Colonic mucosa (tissue), 4 donors: Measurements from ENCODE around the gene PACSIN1. TPM values are rescaled to one million over a fixed set of nuclear protein-coding genes. Genes with fewer than 3 reads are reported as not detected.

Source experiments
- DNase-seq: peaks from one replicate; pipeline ENCODE4 v3.0.0-alpha.2; 2020
- H3K27ac ChIP-seq: fragments of 200-600 bp; one replicate; pipeline ENCODE4 v1.8.0; 2021
- H3K27me3 ChIP-seq: fragments of 200-600 bp; one replicate; pipeline ENCODE4 v1.8.0; 2021
- H3K36me3 ChIP-seq: fragments of 200-600 bp; one replicate; pipeline ENCODE4 v1.8.0; 2021
- H3K4me1 ChIP-seq: fragments of 200-600 bp; one replicate; pipeline ENCODE4 v1.8.0; 2021; ENCODE audit warnings: mild to moderate bottlenecking
- H3K4me3 ChIP-seq: fragments of 200-600 bp; one replicate; pipeline ENCODE4 v1.8.0; 2021
- H3K9ac ChIP-seq, 2 donors: one replicate each; pipeline ENCODE4 v1.7.0; 2013; ENCODE audit warnings: control low read depth in 2 of 2, low read depth in 2 of 2, low read length in 2 of 2
- H3K9me3 ChIP-seq: fragments of 200-600 bp; one replicate; pipeline ENCODE4 v1.8.0; 2021
- intact Hi-C: fragments of 100-400 bp; cut with DNase I; formaldehyde crosslinking; loops from one replicate; pipeline ENCODE4 v1.14.1; 2022
- total RNA-seq, 2 donors: library from RNA; stranded (reverse); fragmentation: NEBNext Ultra II Directional in 1 of 2; extraction: Animal tissue kit (Norgen Biotek cat#: 25700) in 1 of 2; gene quantifications; one replicate each; pipeline ENCODE4 v1.2.1, GENCODE V29; 2021
- TF ChIP-seq, protein P1 (sequence below): fragments of 200-600 bp; IDR thresholded peaks from one replicate; pipeline ENCODE4 v1.8.0; 2022; ENCODE audit warnings: antibody characterized with exemption, mild to moderate bottlenecking
- donor health status: healthy.
- donor health status: DM: no; HTN: no; CAD: no.
- donor health status: DM: no; HTN: no; CAD: no.

The PACSIN1 gene
- total RNA-seq, 2 donors from 2014 or later = 0.05 to 0.37 TPM

GRCh38 chr6:34566830-34567546 is 101.1 kb downstream of the PACSIN1 start:
- Histone ChIP-seq H3K27ac (no peak overlapping the region), H3K36me3 (no peaks in the 10 kb centered on the region), H3K4me3 (no peak overlapping the region), H3K4me1 (no peaks in the 10 kb centered on the region), H3K9ac (no peak overlapping the region), H3K27me3 (no peaks in the 10 kb centered on the region), H3K9me3 (no peaks in the 10 kb centered on the region)
- intact Hi-C loops = no loop called here
- DNase-seq = no peak
- TF ChIP-seq, protein P1, sequence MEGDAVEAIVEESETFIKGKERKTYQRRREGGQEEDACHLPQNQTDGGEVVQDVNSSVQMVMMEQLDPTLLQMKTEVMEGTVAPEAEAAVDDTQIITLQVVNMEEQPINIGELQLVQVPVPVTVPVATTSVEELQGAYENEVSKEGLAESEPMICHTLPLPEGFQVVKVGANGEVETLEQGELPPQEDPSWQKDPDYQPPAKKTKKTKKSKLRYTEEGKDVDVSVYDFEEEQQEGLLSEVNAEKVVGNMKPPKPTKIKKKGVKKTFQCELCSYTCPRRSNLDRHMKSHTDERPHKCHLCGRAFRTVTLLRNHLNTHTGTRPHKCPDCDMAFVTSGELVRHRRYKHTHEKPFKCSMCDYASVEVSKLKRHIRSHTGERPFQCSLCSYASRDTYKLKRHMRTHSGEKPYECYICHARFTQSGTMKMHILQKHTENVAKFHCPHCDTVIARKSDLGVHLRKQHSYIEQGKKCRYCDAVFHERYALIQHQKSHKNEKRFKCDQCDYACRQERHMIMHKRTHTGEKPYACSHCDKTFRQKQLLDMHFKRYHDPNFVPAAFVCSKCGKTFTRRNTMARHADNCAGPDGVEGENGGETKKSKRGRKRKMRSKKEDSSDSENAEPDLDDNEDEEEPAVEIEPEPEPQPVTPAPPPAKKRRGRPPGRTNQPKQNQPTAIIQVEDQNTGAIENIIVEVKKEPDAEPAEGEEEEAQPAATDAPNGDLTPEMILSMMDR = no peak

DNA sequence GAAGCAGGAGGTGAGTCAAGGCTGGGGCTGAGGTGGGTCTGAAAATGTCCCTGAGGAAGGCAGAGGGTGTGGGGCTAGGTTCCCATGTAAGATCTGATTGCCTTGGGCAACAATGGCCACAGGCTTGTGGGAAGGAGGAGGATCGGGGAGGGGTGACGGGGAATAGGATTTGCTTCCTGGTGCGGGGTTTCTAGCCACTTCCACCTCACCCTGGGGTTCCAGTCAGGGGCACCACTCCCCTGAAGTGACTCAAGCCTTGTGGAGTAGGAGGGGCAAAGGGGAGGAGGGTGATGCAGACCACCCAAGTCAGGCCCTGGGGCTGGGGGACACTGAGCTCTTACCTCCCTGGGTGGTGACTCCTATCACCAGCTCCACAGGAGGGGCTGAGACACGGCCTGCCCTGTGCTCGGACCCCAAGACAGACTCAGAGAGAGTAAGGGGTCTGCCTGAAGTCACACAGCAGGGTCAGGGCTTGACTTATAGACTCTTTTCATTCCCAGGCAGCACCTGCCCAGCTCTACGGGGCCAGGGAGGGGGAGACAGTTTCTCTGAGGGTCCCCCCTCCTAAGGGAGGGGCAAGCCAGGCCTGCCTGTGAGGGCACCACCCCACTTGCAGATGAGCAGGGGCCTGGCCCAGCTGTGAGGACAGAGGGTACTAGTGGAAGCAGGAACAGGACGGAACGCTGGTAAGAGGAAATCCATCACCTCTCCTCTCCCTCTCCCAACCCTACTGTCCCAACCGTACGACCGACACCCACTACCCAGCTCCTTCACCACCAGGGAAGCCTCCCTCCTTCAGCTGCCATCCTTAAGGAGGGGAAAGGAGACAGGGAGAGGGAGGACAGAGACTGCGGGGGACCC is 102.7 kb downstream of the PACSIN1 start:
- TF ChIP-seq, protein P1 = no peak
- no peaks in the 10 kb centered on the region for H3K27me3 ChIP-seq
- intact Hi-C loops = no loop called here
- no peak overlapping the region for H3K27ac ChIP-seq
- H3K9ac ChIP-seq = no peak overlapping the region
- H3K9me3 ChIP-seq = no peaks in the 10 kb centered on the region
- no peaks in the 10 kb centered on the region for H3K36me3 ChIP-seq
- no peak overlapping the region for H3K4me3 ChIP-seq
- no peak for DNase-seq
- peaks cover 3% of the 10 kb centered on the region for H3K4me1 ChIP-seq

- no peak overlapping the region for H3K9ac ChIP-seq
- no peaks in the 10 kb centered on the region for H3K9me3 ChIP-seq
- H3K27ac ChIP-seq = no peak overlapping the region
- H3K4me3 ChIP-seq = no peak overlapping the region
- no peaks in the 10 kb centered on the region for H3K27me3 ChIP-seq
- H3K4me1 ChIP-seq = peaks cover 4% of the 10 kb centered on the region
- no peaks in the 10 kb centered on the region for H3K36me3 ChIP-seq
- TF ChIP-seq, protein P1 = no peak
- DNase-seq = no peak
- intact Hi-C loops = no loop called here
Observed at GRCh38 chr6:34569361-34569973, 103.6 kb downstream of the PACSIN1 start.

- H3K36me3 ChIP-seq = no peaks in the 10 kb centered on the region
- H3K27ac ChIP-seq = no peak overlapping the region
- H3K9me3 ChIP-seq = no peaks in the 10 kb centered on the region
- peak overlapping the region; percentile 24 to 26 for H3K9ac ChIP-seq
- H3K4me3 ChIP-seq = no peak overlapping the region
- H3K4me1 ChIP-seq = peaks cover 4% of the 10 kb centered on the region
- H3K27me3 ChIP-seq = no peaks in the 10 kb centered on the region
- DNase-seq = peak; percentile 65
- TF ChIP-seq, protein P1 = no peak
- intact Hi-C loops = no loop called here
Observed at GRCh38 chr6:34570066-34570833, 104.4 kb downstream of the PACSIN1 start.

DNA sequence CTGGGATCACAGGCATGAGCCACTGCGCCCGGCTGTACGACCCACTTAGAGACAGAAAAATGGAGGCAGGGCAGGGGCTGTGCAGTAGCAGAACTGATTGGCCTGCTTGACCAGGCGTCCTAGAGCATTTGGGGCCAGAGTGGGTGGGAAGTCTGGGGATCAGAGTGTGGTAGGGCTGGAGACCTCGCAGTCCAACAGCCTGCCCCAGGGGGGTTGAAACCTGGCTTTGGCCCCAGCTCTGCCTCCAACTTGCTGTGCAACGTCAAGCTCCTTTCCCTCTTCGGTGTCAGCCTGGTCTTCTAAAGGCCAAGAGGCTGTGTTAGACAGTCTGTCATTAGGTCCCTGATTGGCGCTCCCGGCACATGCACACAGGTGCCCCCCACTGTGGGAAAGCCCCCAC is 105.5 kb downstream of the PACSIN1 start:
- TF ChIP-seq, protein P1 = no peak
- no peaks in the 10 kb centered on the region for H3K36me3 ChIP-seq
- no peak for DNase-seq
- intact Hi-C loops = no loop called here
- peaks cover 4% of the 10 kb centered on the region for H3K4me1 ChIP-seq
- no peak overlapping the region for H3K9ac ChIP-seq
- no peaks in the 10 kb centered on the region for H3K9me3 ChIP-seq
- no peak overlapping the region for H3K27ac ChIP-seq
- no peak overlapping the region for H3K4me3 ChIP-seq
- no peaks in the 10 kb centered on the region for H3K27me3 ChIP-seq
